Transverse colon (tissue), 4 donors: Measurements from ENCODE around the gene MIOX. TPM values are rescaled to one million over a fixed set of nuclear protein-coding genes. Genes with fewer than 3 reads are reported as not detected.

ENCODE experiments used
- DNase-seq: peaks from one replicate; pipeline ENCODE4 v3.0.0-alpha.2; 2019
- H3K27ac ChIP-seq, 4 donors: fragments of 200-600 bp; sonication (generic); 2 replicates each; pipeline ENCODE4 v1.5.1; 2016 to 2018; ENCODE audit warnings: inconsistent platforms in 4 of 4
- H3K27me3 ChIP-seq: fragments of 200-600 bp; sonication (generic); 2 replicates; pipeline ENCODE4 v1.5.1; 2017; ENCODE audit warnings: inconsistent platforms
- H3K36me3 ChIP-seq, 4 donors: fragments of 200-600 bp; sonication (generic); 2 replicates each; pipeline ENCODE4 v1.5.1; 2017 to 2019; ENCODE audit warnings: inconsistent platforms in 4 of 4
- H3K4me1 ChIP-seq, 4 donors: fragments of 200-600 bp; sonication (generic); 2 replicates each; pipeline ENCODE4 v1.5.1; 2017 to 2020; ENCODE audit warnings: inconsistent platforms in 4 of 4
- H3K4me3 ChIP-seq, 4 donors: fragments of 200-600 bp; sonication (generic); 1 replicate in 1 of 4; 2 replicates in 3 of 4; pipeline versions ENCODE4 v1.5.1 to v1.6.1; 2017 to 2019; ENCODE audit warnings: inconsistent platforms in 4 of 4
- H3K9me3 ChIP-seq, 2 donors: fragments of 200-600 bp; sonication (generic); 2 replicates each; pipeline ENCODE4 v1.5.1; 2017 to 2019; ENCODE audit warnings: inconsistent platforms in 2 of 2
- CTCF ChIP-seq, 5 experiments: fragments of 200-600 bp in 3 of 5; fragments of 450-650 bp in 2 of 5; sonication (generic) in 3 of 5; IDR thresholded peaks; 1 replicate in 2 of 5; 2 replicates in 3 of 5; pipeline ENCODE4 v1.5.1; 2016 to 2017; ENCODE audit warnings: antibody characterized with exemption in 5 of 5, inconsistent platforms in 3 of 5, mild to moderate bottlenecking in 2 of 5, moderate library complexity in 1 of 5
- EP300 ChIP-seq: sonication (generic); formaldehyde crosslinking; IDR thresholded peaks from one replicate; pipeline ENCODE4 v1.6.1; 2017; ENCODE audit warnings: antibody characterized with exemption, low read depth
- POLR2A ChIP-seq: fragments of 450-650 bp; IDR thresholded peaks from one replicate; pipeline ENCODE4 v1.6.1; 2016; ENCODE audit warnings: antibody characterized with exemption, mild to moderate bottlenecking, moderate library complexity
- POLR2AphosphoS5 ChIP-seq, 3 donors: sonication (generic); formaldehyde crosslinking; IDR thresholded peaks; one replicate each; pipeline ENCODE4 v1.6.1; 2016; ENCODE audit warnings: antibody characterized with exemption in 3 of 3
- WGBS, 2 donors: methylation state at CpG; one replicate each; pipeline ENCODE4 v1.1.5; 2018; ENCODE audit warnings: low coverage in 1 of 2; 5-methylcytosine and 5-hydroxymethylcytosine counted together
- in situ Hi-C, 4 donors: fragments of 200-750 bp; cut with MboI; loops; one replicate each; pipeline versions ENCODE4 v1.15.0 to v1.15.1; 2017; ENCODE audit warnings: low sequenced_read_pairs in 3 of 4, low pct_ligation_motif_present in 1 of 4, low pct_unique_long_range_greater_than_20kb in 1 of 4
- intact Hi-C: fragments of 100-400 bp; cut with DNase I; formaldehyde crosslinking; loops from one replicate; pipeline ENCODE4 v1.15.1; 2023; ENCODE audit warnings: low total_unique reads
- total RNA-seq, 4 donors: library from RNA; depleted of rRNA; stranded (reverse); fragments of >200 nt; gene quantifications; one replicate each; pipeline ENCODE4 v1.1.0, GENCODE V29; 2016

The MIOX gene
- total RNA-seq, 4 donors from 2014 or later, result not detected

GRCh38 chr22:50524676-50525103 is 38.0 kb downstream of the MIOX start:
- H3K4me1 ChIP-seq, result peaks cover 14 to 48% (median 36%) of the 10 kb centered on the region in 4 donors

GRCh38 chr22:50525104-50525857 is 38.6 kb downstream of the MIOX start, which contains the start of gene SCO2:
Gene SCO2, minus strand, starts transcription at chr22:50525598. Its CDS starts 1,187 bp downstream, at chr22:50524411.
- intact Hi-C loops, result no loop called here
- Histone ChIP-seq H3K36me3 (peaks cover 0 to 11% (median 0%) of the 10 kb centered on the region in 4 donors), H3K27me3 (no peaks in the 10 kb centered on the region), H3K4me3 (peak within 1 kb of the TSS; percentile 58 to 86 (median 74)), H3K4me1 (peaks cover 14 to 49% (median 38%) of the 10 kb centered on the region in 4 donors), H3K27ac (peak within 1 kb of the TSS; percentile 95 to 99 (median 98)), H3K9me3 (no peaks in the 10 kb centered on the region)
- TF ChIP-seq POLR2AphosphoS5 (IDR thresholded peaks at IDR 0.05), result peak; percentile 90 to 98 (median 91)
- peak; percentile 90 for TF ChIP-seq POLR2A
- TF ChIP-seq CTCF (IDR thresholded peaks at IDR 0.05), result peak in 4 of 5 experiments; percentile 24 to 56 (median 42)
- TF ChIP-seq EP300, result no peak
- peak; percentile 98 for DNase-seq
- in situ Hi-C loops, result no loop called here
- 1% methylated on average over 49 of the region's 84 CpGs; no CpG with 5 or more reads in 1 of the 2 donors for WGBS, 2 donors

More at GRCh38 chr22:50524676-50525103, 38.0 kb downstream of the MIOX start:
- H3K4me3 ChIP-seq, result peak overlapping the region; percentile 58 to 86 (median 74)
- peak overlapping the region; percentile 95 to 99 (median 98) for H3K27ac ChIP-seq
- 5% methylated on average over 19 of the region's 19 CpGs; no CpG with 5 or more reads in 1 of the 2 donors for WGBS, 2 donors
- TF ChIP-seq CTCF (IDR thresholded peaks at IDR 0.05), result no peak
- no peak for TF ChIP-seq POLR2AphosphoS5 (IDR thresholded peaks at IDR 0.05)
- TF ChIP-seq POLR2A, result no peak
- TF ChIP-seq EP300, result no peak
- peaks cover 0 to 11% (median 1%) of the 10 kb centered on the region in 4 donors for H3K36me3 ChIP-seq
- intact Hi-C loops, result no loop called here
- DNase-seq, result no peak
- no peaks in the 10 kb centered on the region for H3K27me3 ChIP-seq
- H3K9me3 ChIP-seq, result no peaks in the 10 kb centered on the region
- in situ Hi-C loops, result no loop called here

GRCh38 chr22:50525858-50526107 is 39.1 kb downstream of the MIOX start:
- intact Hi-C loops, result no loop called here
- peak overlapping the region; percentile 58 to 86 (median 74) for H3K4me3 ChIP-seq
- H3K4me1 ChIP-seq, result peaks cover 14 to 54% (median 43%) of the 10 kb centered on the region in 4 donors
- TF ChIP-seq EP300 (no peak), CTCF (IDR thresholded peaks at IDR 0.05) (no peak), POLR2A (no peak), POLR2AphosphoS5 (IDR thresholded peaks at IDR 0.05) (no peak)
- peaks cover 0 to 11% (median 0%) of the 10 kb centered on the region in 4 donors for H3K36me3 ChIP-seq
- no peaks in the 10 kb centered on the region for H3K27me3 ChIP-seq
- peak overlapping the region; percentile 95 to 99 (median 98) for H3K27ac ChIP-seq
- 0% methylated on average over 1 of the region's 33 CpGs; no CpG with 5 or more reads in 1 of the 2 donors for WGBS, 2 donors
- in situ Hi-C loops, result no loop called here
- H3K9me3 ChIP-seq, result no peaks in the 10 kb centered on the region
- no peak for DNase-seq

- Histone ChIP-seq H3K27ac (peak overlapping the region; percentile 95 to 99 (median 98)), H3K36me3 (peaks cover 0 to 11% (median 0%) of the 10 kb centered on the region in 4 donors), H3K4me1 (peaks cover 14 to 59% (median 48%) of the 10 kb centered on the region in 4 donors), H3K27me3 (no peaks in the 10 kb centered on the region), H3K9me3 (no peaks in the 10 kb centered on the region), H3K4me3 (peak overlapping the region; percentile 58 to 86 (median 74))
- intact Hi-C loops (no loop called here), in situ Hi-C loops (no loop called here)
- peak; percentile 88 for DNase-seq
- 1% methylated on average over 50 of the region's 77 CpGs; no CpG with 5 or more reads in 1 of the 2 donors for WGBS, 2 donors
- TF ChIP-seq EP300 (no peak), POLR2AphosphoS5 (IDR thresholded peaks at IDR 0.05) (peak; percentile 10 to 60 (median 46)), CTCF (IDR thresholded peaks at IDR 0.05) (peak; percentile 37 to 76 (median 69)), POLR2A (no peak)
These were observed 39.6 kb downstream of the MIOX start for GRCh38 chr22:50526108-50526833.
